Astrocyte (in vitro differentiated cells and primary cell): ENCODE measurements around the gene CD2.

Source experiments
- EZH2 ChIP-seq: IDR thresholded peaks from 2 replicates; pipeline ENCODE4 v1.6.1; 2012; ENCODE audit warnings: mild to moderate bottlenecking, low read length, inconsistent platforms; ENCODE audit not compliant: insufficient read depth
- TF ChIP-seq, protein P1 (sequence below): IDR thresholded peaks from 2 replicates; pipeline ENCODE4 v1.5.1; 2011; ENCODE audit warnings: low read depth, mild to moderate bottlenecking, inconsistent platforms, low read length, moderate library complexity; ENCODE audit not compliant: insufficient read depth

DNA sequence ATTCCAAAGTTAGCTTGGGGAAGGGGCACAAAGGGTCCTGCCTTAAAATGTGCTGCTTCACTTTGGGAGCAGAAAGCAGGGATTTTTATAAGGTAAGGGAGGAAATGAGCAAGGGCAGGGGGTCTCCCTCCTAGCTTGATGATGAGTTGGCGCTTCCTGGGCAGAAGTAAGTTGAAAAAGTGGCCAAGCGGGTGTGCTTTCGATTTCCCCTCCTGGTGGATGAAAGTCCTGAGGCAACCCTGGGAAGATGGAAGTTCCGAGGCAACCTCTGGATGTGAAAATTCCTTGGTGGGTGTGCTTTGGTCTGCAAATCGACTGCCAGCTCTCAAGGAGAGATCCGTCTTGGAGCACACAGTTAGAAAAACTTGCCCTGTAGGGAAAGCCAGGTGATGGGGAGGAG, 41.7 kb upstream of the CD2 start:
- TF ChIP-seq, protein P1, sequence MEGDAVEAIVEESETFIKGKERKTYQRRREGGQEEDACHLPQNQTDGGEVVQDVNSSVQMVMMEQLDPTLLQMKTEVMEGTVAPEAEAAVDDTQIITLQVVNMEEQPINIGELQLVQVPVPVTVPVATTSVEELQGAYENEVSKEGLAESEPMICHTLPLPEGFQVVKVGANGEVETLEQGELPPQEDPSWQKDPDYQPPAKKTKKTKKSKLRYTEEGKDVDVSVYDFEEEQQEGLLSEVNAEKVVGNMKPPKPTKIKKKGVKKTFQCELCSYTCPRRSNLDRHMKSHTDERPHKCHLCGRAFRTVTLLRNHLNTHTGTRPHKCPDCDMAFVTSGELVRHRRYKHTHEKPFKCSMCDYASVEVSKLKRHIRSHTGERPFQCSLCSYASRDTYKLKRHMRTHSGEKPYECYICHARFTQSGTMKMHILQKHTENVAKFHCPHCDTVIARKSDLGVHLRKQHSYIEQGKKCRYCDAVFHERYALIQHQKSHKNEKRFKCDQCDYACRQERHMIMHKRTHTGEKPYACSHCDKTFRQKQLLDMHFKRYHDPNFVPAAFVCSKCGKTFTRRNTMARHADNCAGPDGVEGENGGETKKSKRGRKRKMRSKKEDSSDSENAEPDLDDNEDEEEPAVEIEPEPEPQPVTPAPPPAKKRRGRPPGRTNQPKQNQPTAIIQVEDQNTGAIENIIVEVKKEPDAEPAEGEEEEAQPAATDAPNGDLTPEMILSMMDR = no peak
- no peak for TF ChIP-seq EZH2
